GM21723 (cell line): Measurements from ENCODE around the gene ADPRS.

Source experiments
- ATAC-seq: cut with Tn5 transposase; IDR thresholded peaks from one replicate; pipeline ENCODE4 v1.9.1; 2021; ENCODE audit warnings: mild to moderate bottlenecking, moderate library complexity; ENCODE audit not compliant: unreplicated experiment

The ADPRS gene

DNA sequence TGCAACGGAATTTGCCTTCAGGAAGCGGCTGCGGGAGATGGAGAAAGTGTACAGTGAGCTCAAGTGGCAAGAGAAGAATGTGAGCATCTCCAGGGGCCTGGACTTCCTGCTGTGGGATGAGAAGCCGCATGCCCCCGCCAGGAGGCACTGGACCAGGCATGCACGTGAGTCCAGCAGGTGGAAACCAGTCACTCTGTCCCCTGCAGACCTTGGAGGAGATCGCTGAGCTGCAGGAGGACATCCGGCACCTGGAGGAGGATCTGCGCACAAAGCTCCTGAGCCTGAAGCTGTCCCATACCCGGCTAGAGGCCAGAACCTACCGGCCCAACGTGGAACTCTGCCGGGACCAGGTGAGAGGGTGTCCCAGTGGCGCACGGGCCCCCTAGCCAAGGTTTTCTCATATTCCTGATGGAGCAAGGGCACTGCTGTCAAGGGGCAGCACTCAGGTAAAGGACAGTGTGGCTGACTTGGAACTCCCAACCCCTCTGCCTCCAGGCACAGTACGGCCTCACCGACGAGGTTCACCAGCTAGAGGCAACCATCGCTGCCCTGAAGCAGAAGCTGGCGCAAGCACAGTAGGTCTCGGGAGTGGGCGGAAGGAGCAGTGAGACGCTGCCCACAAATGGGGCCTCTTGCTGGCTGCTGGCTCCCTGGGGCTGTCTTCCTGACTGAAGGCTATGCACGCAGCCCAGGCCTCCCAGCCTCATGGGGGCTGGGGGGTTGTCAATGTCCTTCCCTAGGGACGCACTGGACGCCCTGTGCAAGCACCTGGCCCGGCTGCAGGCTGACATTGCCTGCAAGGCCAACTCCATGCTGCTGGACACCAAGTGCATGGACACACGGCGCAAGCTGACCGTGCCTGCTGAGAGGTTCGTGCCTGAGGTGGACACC lies 1.2 kb upstream of the ADPRS start:
- ATAC-seq = no peak

DNA sequence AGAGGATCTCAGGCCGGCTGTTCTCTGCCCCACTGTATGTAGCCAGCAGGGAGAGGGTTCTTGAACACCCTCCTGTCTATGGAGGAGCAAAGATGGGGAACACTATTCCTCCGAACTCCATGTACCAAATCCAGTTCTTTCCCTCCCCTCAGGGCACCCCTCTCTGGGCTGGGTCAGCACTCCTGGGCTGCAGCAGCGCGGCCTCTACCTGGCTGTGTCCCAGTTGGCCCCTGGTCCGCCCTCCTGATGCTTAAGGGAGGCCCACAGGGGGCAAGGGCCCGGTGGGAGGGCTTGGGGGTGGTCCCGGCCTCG lies 471 bp upstream of the ADPRS start:
- no peak for ATAC-seq

DNA sequence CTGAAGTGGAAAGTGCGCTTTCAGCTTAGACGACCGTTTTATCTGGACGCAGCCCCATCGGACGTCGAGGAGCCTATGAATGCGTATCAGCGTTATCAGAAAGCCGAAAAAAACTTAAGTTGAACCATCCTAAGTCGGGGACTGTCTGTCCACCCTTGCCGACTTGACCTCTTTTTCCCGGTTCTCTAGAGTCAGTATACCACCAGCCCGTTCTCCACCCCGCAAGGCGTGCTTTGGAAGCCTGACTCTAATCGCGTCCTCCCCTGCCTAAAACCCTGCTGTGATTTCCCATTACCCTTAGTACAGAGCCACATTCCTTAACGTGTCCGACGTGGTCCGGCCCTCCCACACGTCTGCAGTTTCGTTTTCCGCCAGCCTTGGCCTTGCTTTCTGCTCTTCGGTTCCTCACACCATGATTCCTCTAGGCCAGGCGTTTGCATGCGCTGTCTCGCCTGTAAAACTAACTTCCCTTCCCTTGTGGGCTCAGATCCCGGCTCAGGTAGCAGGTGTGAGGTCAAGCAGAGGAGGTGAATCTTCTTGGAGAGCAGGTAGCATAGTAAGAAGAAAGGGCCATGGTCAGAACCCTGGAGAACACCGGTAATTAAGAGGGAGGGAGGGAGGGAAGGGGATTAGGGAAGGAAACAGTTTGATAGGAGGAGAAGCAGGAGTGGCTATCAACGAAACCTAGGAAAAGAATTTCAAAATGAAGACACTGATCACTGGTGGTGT lies 865 bp downstream of the ADPRS start:
- no peak for ATAC-seq

DNA sequence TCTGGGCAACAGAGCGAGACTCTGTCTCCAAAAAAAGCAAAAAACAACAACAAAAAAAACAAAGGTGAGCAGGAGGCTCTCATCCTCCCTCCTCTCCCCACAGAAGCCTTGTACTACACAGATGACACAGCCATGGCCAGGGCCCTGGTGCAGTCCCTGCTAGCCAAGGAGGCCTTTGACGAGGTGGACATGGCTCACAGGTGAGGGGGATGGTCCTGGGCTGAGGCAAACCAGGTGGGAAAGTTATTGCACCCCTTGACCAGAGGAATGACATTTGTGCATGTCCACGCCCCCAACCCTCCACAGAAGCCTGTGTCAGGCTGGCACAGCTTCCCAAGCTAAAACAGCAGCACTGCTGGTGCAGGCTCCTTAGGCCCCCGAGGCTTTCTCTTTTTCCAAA lies 2.4 kb downstream of the ADPRS start:
- no peak for ATAC-seq

DNA sequence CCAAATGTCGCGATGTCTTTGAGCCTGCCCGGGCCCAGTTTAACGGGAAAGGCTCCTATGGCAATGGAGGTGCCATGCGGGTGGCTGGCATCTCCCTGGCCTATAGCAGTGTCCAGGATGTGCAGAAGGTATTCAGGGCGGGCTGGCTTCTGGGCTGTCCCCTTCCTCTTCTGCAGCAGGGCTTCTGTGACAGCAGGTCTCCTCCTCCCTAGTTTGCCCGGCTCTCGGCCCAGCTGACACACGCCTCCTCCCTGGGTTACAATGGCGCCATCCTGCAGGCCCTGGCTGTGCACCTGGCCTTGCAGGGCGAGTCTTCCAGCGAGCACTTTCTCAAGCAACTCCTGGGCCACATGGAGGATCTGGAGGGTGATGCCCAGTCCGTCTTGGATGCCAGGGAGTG lies 3.0 kb downstream of the ADPRS start:
- ATAC-seq = no peak

DNA sequence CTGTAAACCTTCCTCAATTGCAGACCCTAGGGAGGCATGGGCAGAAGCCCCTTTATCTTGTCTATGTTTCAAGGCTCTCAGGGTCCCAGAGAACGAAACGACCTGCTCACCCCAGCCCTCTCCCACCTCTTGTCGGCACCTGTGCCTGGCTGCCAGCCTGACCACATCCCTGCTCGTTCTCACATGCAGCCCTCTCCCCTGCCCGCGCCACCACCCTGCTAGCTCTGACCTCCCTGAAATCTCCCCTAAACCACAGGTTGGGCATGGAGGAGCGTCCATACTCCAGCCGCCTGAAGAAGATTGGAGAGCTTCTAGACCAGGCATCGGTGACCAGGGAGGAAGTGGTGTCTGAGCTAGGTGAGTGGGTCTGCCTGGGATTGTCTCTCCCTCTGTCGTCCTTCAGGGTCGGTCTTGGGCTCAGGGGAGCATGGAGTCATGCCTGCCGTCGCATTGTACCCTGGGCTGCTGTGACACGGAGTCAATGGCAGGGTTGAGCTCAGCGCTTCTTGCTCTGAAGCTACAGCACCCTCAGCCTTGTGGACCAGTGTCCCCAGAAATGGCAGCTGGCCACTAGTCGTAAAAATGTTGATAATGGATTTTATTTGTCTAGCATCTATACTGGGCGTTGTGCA lies 3.6 kb downstream of the ADPRS start:
- ATAC-seq = no peak

DNA sequence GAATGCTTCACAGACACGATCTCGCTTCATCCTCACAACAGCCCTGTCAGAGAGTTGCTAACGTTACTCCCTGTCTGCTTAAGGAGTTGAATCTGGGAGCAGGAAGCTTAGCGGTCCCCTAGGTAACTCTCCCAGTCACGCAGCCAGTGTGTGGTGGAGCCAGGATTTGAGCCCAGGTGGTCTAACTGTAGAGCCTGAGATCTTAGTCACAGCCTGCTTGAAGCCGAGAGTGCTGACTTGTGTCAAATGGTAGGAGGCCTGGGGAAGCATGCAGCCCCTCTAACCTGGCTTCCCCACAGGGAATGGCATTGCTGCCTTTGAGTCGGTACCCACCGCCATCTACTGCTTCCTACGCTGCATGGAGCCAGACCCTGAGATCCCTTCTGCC lies 4.1 kb downstream of the ADPRS start:
- no peak for ATAC-seq

DNA sequence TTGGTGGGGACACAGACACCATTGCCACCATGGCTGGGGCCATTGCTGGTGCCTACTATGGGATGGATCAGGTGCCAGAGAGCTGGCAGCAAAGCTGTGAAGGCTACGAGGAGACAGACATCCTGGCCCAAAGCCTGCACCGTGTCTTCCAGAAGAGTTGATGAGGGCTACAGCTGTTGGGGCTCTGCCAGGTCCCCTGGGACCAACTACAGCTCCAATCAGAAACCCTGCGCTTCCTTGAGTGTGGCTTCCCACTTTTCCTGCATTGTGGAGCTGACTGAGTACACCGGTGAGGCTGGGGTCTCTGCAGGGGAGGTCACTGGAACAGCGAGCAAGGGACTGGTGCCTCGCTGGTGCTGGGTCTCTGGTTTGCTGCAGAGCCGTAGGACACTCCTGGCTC lies 4.5 kb downstream of the ADPRS start:
- no peak for ATAC-seq

DNA sequence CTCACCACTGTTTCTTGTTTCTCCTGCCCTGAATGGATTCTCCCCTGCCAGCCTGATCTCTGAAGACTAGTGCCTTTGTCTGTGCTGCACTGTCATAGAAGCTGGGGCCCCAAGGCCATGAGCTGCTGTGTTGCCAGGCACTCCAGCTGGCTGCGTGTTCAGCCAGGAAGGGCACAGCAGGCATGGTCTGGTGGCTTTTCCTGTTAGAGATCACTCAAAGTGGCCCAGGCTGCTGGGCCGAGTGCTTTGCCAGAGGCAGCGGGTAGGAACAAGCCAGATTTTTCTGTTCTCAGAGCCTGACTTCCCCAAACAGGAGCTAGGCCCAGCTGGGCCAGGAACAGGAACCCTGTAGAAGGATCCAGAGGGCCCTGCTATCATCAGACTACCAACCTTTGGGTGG lies 5.2 kb downstream of the ADPRS start:
- ATAC-seq = no peak

DNA sequence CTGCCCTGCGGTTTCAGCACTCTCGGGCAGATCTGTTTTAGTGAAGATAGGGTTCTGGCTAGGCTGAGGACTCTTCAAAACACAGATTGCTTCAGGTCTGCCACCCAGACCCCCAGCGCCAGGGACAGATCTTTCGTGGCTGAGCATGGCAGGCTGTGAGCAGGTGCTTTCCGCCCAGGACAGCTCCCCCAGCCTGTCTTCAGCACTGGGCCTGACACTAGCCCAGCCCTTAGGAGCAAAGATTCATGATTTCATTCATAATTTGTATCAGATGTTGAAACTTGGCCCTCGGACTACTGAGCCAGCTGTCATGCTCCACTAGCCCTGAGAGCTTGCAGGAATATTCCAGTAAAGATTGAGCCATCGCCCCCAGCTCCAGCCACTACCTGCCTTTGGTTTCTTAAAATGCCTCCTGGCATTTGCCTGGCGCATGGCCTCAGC lies 5.9 kb downstream of the ADPRS start:
- no peak for ATAC-seq

DNA sequence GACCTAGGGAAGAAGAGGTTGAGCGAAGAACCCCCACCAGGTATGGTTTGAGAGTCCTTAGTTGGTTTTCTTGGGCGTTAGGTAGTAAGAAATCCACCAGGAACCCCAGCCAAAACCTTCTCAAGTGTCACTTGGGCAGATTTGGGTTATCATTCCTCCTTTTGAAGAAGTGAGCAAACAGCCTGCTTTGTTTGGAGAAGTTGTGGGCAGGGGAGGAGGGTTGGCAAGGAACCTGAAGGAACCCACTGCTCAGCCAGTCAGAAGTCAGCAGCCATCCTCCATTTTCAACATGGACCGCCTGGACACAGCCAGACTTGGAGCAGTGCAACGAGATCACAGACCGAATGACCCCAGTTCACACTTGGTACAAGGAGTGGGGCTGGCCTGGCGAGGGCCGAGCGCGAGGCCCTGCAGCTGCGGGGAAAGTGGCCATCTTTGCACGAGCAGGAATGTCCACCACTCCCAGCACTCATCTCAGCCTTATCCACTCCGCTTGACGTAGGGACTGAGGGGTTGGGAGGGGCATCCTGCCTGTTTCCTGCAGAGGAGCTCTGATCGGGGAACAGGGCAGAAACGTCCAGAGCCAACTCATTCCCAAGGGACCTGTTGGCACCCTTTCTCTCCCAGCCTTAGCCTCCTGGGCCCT lies 7.2 kb downstream of the ADPRS start:
- ATAC-seq = no peak

DNA sequence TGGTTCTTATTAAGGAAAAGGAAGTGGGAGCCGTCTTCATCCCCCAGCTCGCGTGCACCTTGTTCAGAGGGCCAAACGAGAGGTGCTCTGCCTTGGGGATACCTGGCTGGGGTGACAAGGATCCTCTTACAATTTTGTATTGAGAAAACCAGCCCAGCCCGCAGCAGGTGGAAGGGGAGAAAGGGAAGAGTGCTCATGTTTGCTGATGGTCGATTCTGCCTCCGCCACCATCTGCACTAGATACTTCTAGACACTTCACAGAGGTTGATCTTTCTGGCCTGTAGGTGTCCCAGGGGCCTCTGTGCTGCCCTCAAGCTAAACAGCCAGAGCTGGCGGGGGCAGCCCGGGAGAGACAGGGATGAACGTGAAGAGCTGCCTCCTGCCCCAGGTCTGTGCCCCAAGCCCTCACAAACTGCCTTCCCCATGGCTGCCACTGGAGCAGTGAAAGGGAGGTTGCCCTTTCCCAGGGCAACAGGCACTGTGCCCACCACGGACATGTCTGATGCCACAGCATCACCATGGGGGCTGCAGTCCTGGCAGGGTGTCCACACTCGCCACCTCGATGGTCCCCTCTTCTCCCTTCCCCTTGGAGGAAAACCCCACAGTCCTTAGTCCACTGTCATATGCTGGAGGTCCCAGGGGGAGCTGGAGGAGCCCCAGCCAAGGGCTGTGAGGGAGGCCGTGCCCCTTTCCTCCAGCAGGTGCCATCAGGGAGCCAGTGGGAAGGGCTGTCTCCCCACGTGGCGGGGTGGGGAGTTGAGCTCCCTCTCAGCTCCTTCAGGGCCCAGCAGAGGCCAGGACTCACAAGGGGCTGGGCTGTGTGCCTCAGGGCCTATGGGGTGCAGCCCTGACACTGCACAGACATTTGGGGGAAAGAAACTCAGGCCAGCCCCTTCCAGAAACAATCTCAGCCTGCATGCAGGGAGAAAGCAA lies 8.1 kb downstream of the ADPRS start:
- no peak for ATAC-seq

DNA sequence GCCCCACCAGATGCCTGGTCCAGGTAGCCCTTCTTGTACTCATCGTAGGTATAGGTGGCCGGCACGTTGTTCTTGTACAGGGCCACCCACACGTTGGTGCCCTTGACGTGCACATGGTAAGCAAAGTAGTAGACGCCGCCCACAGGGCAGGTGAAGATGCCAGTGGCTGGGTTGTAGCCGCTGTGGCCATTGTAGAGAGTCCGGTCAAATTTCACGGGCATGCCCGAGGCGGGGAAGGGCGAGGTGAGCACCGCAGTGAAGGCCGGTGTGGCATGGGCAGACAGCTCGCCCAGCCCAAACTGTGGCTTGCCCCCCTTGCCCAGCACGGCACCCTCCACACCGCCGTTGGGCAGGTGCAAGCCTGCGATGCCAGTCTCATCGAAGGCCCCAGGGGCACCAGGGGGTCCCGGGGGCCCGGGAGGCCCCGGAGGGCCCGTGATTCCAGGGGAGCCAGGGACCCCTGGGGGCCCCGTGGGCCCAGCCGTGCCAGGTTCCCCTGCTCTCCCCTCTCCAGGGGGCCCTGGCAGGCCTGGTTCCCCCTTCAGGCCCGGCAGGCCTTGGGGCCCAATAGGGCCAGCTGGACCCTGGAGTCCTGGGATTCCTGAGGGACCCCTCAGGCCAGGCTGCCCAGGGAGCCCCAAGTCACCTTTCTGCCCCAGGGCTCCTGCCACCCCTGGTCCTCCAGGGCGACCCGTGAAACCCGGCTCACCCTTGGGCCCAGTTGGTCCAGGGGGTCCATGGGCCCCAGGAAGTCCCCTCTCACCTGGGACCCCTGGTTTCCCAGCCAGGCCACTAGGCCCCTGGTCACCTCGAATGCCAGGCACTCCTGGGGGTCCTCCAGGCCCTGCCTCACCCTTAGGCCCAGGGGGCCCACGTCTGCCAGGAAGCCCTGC lies 9.2 kb downstream of the ADPRS start:
- no peak for ATAC-seq

DNA sequence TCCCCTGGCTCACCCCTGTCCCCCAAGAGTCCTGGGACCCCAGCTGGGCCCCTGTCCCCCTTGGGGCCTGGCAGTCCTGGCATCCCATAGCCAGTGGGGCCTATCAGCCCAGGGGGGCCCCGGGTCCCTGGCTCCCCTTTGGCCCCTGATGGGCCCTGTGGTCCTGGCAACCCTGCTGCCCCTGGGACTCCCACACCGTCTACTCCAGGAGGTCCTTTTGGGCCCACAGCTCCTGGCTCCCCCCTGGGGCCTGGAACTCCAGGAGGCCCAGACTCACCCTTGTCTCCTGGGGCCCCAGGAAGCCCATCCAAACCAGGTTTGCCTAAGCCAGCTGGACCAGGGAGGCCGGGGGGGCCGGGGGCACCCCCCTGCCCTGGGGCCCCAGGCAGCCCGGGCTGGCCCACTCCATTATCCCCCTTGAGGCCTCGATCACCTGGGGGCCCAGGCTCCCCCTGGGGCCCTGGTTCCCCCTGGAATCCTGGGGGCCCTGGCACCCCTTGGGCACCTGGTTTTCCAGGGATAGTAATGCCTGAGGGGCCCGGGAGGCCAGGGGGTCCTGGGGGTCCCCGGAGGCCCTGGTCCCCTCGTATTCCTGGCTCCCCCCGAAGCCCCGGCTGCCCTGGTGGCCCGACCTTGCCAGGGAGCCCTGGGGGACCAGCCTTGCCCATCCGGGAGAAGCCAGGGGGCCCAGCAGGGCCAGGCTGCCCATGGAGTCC lies 10.1 kb downstream of the ADPRS start:
- ATAC-seq = no peak

DNA sequence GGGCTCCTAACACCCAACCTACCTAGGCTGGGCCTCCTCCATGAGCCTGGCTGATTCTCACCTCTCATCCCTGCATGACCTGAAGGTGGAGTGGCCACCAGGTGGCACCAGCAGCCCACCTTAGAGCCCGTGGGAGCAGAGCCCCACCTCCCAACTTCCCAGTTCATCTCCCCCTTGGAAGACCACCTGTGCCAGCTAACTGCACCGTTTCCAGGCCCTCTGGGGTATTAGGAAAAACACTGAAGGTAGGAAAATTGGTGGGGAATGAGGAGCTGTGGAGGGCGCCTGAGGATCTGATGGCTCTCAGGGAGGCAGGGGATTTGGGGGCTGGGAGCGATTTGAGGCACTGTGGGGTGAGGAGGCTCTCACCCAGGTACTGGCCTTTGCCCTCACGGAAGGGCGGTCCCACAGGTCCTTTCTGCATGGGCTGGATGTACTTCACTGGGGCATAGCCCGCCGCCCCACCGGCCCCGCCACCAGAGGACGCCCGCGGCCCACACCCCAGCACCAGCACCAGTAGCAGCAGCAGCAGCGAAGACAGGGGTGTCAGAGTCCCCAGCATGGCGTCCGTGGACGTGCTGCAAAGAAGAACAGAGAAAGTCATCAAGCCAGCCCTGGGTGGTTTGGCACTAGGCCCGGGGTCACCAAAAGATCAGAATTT lies 11.1 kb downstream of the ADPRS start:
- no peak for ATAC-seq

DNA sequence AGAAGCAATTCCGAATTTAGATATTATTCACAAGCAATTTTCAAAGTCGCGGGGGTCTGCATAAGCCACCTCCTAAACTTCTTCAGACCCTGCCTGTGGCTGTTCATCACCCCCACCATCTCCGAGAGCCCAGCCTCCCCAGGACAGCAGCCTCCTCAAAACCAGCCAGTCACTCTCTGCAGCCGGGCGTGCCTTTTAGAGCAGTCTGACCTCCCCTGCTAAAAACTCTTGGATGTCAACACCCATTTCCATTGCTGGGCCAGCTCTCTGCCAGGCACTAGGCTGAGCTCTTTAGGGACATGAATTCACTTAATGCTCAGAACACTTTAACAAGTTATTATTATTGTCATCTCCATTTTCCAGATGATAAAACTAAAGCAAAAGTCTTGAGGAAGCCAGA lies 11.7 kb downstream of the ADPRS start:
- ATAC-seq = no peak

DNA sequence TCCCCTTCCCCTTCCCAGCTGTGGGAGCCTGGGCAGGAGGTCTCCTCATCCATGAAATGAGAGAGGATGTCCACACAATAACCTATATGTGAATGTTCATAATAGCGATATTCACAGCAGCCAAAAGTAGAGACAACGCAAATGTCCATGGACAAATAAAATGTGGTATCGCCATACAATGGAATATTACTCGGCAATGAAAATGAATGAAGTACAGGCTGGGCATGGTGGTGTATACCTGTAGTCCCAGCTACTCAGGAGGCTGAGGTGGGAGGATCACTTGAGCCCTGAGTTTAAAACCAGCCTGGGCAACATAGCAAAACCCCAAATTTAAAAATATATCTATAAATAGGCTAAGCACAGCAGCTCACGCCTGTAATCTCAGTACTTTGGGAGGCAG lies 12.9 kb downstream of the ADPRS start:
- no peak for ATAC-seq

DNA sequence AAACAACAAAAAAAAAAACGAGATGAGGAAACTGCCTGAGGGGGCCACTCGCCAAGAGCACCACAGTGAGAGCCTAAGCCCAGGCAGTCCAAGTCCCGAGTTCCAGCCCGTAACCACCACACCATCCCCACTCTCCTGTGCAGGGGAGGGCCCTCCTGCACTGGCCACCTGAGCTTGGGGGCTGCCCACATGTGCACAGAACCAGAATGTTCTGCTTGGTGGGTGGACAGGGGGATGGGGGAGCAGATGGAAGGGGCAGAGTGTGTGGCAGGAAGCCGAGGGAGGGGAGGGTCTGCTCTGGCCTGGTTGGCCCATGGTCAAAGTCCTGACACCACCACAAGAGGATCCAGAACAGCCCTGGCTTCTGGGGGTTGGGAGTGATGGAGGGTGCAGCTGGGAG lies 17.6 kb downstream of the ADPRS start:
- ATAC-seq = no peak
